ENCODE results near the gene TMEFF1.
A peak's percentile ranks its signal among the peaks of the same experiment; 100 is the strongest.

The TMEFF1 gene

DNA sequence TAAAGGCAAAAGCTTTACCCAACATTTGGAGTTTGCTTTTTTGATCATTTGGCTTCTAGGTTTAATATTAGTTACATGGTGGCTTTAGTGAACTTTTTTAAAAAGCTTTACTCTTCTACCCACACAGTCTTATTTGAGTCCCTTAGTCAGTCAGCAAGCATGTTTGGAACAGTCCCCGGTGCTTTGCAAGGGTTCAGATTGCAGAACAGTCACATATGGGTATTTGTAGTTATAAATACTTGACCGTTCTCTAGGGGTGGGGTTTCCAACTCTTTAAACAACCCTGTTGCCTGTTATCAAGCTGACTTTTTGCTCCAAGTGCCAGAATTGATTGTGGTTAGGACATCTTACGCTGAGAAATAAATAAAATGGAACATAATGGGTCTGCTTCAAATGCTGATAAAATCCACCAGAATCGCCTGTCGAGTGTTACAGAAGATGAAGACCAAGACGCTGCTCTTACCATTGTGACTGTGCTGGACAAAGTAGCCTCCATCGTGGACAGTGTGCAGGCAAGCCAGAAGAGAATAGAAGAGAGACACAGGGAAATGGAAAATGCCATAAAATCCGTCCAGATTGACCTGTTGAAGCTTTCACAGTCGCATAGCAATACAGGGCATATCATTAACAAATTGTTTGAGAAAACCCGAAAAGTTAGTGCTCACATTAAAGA lies 105.0 kb downstream of the TMEFF1 start, which contains the start of gene CAVIN4:
CAVIN4 (plus strand) TSS at position 304 of the 673 bp plus-strand sequence; CDS start at position 369, 65 bp downstream.
- DNase-seq: no peak

DNA sequence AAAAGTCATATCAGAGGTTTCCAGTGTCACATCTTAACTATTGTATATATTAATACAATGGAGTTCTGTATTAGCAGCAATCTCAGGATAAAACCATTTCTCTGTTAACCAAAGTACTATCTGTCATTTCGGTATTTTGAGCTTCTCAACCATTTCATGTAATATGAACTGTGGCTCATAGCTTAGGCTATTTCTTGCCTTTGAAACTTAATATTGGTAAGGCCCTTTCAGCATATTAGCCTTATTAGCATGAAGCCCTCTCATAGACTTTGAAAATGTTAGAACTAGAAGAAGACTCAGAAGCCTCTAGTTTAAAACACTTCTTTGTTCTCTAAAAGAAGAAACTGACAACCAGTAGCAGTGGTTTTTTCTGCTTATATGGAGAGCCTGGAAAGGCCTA lies 105.7 kb downstream of the TMEFF1 start:
- DNase-seq: no peak

DNA sequence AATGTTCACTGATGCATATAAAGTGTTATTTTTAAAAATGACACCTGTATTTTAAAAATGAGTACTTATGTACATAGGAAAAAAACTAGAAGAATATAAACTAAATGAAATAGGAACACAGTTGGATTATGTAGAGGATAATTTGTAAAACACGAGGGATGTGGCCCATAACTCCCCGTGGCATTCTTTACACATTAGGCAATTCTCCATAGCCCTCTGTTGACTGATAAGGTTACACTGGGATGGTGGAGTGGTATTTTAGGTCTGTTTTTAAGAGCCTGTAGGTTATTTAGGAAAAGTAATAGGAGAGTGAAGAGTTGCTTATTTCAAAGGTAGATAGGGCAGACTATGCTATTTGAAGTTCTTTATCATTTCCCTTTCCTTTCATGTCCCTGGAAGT lies 106.7 kb downstream of the TMEFF1 start:
- DNase-seq: no peak

DNA sequence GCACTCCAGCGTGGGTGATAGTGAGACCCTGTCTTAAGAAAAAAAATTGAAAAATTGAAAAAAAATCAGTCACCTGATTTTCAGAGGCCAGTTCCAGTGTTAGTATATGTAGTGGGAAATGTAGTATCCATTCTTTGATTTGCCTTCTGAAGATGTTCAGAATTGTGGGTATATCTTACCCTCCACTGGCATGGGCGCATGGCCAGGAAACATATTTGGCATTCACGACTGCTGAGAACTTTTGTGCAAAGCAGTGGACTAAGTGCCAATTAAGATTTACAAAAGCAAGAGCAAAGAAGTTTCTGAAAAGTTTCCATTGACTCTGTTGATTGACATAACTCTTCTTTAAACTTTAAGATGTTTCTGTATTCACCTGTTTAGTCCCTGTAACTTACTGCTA lies 107.3 kb downstream of the TMEFF1 start:
- no peak for DNase-seq

DNA sequence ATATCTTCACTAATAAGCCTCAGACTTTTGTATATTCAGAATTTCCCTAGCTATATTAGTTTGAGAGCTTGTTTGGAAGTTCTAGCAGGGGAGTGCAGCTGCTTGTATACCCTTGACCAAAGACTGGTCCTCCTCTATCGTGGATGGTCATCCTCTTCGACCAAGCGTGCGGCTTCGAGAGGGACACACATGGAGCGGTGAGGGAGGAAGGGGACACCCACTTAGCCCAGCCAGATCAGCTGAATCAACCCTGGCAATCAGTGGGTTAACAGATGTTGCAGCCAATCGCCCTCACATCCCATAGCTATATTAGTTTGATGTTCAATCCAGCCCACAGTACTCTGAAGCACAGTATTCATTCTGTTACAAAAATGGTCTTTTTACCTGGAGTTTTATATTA lies 108.1 kb downstream of the TMEFF1 start:
- DNase-seq: no peak

DNA sequence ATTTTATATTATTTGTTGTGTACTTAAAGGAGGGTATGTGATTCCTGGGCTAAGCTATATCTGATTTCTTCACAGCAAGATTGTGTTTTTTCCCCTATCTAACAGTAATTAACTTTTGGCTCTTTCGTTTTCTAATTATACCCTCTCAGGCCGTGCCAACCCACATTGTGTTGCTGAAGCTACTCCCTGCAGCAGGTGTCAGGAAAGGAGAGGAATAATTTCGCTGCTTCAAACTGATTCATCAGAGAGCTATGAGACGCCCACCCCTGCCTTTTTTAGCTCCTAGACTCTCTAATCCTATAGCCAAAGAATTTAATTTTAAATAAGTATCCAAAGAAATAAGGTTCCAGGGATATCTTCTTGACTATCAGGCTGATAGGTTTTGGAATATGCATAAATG lies 108.7 kb downstream of the TMEFF1 start:
- DNase-seq: no peak

DNA sequence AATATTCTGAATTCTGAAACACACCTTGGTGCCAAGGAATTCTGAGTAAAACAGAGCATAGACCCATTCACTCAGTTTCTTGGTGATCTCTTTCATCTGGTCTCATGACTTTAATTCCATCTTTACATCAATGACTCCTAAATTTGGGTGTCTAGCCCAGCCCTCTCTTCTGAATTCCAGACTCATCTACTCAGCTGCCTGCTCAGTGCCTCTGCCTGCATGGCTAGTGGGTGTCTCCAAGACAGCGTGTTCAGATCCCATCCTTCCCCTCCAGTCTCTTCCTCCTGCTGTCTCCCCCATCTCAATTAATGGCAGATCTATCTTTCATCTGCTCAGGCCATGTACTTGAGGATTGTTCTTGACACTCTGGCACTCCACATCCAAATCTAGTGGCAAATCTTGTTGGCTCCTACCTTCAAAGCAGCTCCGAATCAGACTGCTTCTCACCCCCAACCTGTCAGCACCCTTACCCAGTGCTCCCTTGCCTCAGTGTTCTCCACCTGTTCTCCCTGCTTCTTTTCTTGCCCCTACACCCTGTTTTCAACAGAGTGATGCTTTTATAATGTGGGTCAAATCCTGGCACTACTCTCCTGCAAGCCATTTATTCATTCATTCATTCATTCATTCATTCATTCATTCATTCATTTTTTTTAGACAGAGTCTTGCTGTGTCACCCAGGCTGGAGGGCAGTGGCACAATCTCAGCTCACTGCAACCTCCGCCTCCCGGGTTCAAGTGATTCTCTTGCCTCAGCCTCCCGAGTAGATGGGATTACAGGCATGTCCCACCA lies 110.3 kb downstream of the TMEFF1 start:
- DNase-seq: no peak

DNA sequence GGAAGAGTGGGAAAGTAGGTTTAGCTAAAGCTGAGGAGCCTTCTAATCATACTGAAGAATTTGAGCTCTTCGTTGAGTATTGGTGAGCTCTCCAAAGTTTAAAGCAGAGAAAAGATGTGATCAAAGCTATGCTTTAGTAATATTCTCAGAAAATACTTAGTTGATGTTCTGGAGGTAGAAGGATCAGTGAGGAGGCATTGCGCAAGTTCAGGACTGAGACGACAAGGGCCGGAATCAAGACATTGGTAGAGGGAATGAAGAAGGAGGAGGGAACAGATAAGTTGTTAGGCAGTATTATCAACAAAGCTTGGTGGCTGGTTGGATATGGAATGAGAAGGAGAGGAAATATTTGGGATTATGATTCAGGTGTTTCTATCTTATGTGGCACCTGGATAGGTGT lies 112.0 kb downstream of the TMEFF1 start:
- no peak for DNase-seq

DNA sequence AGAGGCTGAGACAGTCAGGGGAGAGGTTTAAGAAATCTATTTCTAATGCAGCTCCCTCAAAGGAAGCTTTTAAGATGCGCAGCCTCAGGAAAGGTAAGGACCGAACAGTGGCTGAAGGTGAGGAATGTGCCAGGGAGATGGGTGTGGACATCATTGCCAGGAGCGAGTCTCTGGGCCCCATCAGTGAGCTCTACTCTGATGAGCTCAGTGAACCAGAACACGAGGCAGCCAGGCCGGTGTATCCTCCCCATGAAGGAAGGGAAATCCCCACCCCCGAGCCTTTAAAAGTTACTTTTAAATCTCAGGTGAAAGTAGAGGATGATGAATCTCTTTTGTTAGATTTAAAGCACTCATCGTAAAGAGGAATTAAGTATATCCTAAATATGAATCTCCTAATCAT lies 113.1 kb downstream of the TMEFF1 start:
- no peak for DNase-seq

DNA sequence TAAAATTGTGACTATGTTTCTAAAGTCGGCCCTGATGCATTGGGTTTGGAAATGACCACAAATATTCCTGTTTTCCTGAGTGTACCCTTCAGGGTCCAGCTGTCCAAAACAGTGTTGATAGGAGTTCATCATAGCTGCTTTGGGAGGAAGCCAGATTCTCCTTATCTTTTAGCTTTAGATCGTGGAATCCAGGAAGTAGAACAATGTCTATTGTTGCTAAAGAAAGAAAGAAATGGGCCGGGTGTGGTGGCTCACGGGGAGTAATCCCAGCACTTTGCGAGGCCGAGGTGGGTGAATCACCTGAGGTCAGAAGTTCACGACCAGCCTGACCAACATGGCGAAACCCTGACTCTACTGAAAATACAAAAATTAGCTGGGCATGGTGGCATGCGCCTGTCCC lies 114.4 kb downstream of the TMEFF1 start:
- no peak for DNase-seq

DNA sequence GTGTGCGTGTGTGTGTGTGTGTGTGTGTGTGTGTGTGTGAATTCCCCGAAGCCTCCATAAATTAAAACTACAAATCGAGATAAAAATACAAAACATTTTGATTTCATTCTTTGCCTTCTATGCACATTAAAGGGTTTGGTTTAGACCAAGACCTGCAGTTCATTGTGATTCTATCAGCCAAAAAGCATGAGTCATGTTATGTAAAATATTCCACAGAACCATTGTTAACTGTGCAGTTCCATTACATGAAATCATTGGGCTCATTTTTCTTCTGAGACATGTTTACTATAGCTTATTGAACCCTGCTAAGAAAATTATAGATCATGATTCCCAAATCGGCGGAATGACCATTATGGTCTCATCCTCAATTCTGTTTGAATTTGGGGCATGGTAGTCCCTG lies 116.6 kb downstream of the TMEFF1 start:
- no peak for DNase-seq

DNA sequence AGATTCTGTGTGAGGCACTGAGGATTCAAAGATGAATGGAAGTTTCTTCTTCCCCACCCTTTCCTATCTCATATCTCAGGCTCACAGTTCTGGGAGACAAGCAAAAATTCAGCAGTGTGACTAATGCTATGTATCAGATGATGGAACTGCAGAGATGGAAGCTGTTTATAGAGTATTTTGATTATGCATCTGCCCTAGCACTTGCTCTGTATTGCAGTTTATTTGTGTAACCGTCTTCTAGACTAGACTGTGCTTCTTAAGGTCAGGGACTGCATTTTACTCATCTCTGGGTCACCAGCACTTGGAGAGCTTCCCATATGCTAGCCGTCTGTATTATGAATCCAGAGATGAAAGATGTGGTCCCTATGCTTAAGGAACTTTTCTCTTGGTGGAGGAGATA lies 117.5 kb downstream of the TMEFF1 start:
- no peak for DNase-seq

DNA sequence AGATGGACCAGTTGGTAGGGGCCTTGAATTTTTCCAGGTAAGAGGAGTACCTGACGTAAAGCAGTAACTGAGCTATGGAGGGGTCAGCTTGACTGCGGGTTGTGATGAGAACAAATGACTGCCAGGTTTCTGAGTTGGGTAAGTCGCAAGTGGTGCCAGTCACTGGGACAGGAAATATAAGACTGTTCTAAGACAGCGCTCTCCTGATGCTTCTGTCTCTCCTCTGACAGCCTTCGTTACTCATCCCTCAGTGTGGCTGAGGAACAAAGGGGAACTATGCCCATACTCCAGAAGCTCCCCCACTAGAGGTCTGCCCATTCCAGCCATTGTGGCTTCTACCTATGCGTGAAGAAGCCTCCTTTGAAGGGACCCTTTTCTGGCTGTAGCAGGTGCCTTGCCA lies 118.2 kb downstream of the TMEFF1 start:
- DNase-seq: no peak

DNA sequence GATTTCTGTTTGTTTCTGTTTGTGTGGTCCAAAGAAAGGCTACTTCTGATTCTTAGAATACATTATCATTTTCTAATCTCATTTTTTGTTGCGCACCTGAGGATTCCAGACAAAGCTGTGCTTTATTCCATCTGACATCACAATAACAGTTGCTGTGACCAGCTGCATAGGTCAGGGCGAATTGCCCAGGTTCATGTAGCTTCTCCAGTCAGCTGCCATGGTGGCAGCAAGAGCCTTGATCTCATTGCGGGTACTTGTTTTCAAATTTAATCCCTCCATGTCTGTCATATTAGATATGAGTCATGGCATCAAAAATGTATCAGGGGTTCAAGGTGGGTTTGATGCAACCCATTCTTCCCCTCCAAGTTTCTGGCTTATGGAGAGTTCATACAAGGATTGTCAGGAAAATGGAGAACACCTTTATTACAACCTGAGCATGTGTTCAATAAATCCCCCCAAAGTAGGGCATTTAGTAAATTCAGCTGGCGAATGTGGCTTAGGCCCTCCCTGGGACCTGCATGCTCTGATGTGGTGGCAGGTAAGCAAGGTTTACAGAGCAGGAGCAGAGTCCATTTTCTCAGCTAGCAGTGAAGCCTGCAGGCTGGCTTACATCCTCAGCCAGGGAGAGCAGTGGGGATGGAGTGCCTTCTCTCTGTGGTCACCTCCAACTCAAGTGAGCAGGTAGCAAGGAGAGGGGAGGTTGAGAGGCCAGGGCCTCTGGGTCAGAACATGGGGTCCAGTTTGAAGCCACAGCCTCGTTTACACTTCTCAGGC lies 118.9 kb downstream of the TMEFF1 start:
- no peak for DNase-seq

DNA sequence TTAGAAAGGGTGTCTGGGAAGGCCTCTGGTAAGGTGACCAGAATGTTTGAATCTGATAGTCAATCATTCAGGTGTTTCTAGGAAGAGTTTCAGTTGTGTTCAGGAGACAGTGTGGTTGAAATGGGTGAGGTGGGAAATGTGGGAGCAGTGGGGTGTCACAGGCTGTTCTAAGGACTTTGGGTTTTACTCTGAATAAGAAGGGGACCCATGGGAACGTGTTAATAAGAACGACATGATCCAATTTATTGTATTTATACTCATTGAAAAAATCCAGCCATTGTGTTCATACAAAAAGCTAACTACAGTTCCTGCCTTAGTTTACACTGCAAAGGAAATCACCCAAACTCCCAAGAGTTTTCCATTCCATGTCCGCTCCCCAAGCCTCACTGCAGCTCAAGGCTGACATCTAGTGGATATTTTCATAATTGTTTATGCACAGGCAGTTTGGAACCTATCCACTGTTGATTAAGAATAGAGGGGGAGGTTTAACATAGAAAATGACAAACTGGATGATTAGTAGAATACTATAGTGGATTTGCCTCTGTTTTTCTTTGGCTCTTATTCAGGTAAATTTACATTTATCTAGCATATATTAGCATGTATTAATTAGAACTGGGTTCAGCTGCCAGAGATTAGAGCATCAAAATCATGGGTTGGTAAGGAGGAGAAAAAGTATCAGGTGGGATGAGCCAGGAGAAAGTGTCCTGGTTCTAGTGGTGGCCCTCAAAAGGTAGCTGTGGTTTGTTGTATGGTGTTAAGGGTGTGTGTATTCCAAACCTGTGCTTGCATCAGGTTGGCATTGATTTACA lies 122.6 kb downstream of the TMEFF1 start:
- peak; percentile 56 for DNase-seq

DNA sequence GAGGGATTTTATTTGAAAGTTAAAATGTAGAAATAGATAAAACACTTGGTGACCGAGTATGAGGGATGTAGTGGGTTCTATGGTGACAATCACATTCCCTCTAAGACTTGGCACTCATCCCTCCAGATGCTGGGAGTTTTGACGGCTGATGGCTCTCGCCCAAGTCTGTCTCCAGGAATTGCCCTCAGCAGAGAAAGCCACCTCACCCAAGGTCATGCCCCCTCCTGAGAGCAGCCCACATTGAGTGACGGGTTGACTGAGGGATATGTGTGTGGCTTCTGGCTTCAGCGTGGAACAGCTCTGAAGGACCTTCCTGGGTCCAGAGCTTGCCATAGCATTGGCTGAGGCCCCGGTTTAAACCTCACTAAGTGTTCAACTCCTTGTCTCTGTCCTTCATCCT lies 124.3 kb downstream of the TMEFF1 start:
- DNase-seq: no peak

DNA sequence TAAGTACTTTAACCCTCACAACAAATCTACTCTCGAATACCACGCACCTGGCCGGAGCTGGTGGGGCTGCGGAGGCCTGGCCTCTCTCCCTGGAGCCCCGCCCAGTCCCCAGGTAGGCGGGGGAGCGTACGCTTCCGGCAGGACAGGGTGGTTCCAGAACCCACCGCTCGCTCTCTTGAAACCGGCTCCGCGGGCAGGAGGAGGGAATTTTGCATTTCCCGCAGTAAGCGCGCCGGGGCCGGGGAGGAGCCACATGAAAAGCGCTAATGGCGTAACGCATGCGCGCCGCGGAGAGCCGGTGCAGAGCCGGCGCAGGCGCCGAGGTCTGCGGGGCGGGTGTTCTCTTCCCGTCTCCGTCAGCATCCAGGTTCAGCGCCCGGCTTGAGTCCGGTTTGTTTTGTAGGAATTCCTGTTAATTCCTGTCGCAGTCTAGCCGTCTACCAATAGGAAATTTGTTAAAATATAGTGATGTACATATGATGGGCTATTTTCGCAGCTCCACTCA lies 125.7 kb downstream of the TMEFF1 start:
- DNase-seq: peak; percentile 85

DNA sequence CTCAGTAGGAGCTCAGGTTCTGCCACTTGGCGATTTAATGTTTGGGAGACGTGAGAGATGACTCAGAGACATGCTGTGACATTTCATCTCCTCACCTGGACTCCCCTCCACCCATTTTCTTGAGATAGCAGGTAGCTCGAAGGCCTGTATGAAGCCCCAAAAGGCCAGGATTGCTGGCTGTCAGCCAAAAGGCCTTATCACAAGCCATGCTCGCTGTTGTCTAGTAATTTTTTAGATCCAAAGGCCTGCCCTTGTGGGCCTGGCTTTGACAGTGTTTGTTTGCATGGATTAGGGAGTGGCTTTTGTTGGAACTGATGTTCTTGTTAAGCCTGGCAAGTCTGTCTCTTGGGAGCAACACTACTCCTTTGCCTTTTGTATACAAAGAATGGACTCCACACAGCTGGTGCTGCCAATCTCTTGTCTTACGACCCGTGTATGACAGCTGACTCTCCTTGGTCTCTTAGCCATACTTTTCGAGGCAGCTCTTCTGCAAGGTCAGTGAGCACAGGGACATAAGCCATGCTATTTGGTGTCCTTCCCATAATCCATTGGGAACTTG lies 127.7 kb downstream of the TMEFF1 start:
- peak; percentile 49 for DNase-seq

DNA sequence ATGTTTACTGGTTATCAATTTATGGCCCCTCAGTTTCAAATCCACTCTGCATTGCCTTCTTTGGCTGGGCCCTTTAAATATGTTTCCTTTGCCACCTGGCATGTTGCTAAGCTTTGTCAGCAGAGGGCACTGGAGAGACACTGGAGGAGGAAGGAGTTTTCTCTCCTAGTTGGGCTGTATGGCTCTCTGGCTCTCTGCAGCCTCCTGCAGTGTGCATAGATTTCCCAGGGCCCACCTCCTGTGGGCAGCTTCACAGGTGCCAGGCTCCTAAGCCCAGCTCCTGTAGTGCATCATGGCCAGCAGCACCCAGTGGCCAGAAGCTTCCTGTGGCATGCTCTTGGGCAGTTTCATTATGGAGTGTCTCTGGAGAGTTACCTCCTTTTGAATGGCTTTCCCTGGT lies 128.3 kb downstream of the TMEFF1 start:
- DNase-seq: no peak

DNA sequence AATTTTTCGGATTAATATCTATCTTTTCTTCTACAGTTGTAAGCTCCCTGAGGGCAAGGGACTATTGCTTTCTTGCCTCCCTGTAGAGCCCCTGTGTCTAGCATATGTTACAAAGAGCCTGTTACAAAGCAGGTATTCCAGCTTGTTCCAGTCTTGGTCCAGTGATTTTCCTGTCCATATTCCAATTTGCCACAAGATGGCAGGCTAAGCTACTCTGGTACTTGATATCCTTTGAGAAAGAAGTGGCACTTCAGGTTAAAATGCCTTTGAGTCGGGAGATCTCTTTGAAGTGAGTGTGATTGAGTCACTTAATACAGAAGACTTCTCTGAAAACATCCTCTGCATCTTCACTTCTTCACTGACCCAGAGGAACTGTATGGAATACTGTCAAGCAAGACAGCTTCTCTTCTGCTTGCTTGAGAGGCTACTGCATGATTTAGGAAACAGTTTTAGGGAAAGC lies 129.4 kb downstream of the TMEFF1 start:
- no peak for DNase-seq

DNA sequence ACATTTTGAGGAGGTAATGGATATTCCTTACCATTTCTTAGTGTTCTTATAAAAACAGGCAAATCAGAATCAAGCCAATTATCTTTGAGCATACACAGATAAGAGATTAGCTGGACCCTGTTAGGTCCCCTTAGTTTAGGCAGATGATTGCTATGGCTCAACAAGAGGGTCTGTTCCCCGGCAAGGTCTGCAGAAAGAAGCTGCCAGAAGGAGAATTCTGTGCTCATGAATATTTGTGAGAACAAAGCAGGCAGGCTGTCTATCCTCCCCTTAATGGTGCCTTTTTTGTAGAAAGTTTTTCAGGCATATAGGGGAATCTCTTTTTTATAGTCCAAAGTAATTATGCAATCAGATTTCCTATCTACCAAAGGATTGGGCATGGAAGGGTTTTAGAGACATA lies 132.5 kb downstream of the TMEFF1 start:
- no peak for DNase-seq

DNA sequence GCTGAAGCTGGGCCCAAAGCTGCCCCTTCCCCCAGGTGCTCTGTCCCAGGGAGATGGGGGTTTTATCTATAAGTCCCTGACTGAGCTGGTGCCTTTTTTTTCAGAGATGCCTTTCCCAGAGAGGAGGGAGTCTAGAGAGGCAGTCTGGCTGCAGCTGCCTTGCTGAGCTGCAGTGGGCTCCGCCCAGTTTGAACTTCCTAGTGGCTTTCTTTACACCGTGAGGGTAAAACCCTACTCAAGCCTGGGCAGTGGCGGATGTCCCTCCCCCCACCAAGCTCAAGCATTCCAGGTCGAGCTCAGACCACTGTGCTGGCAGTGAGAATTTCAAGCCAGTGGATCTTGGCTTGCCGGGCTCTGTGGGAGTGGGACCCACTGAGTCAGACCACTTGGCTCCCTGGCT lies 146.2 kb downstream of the TMEFF1 start:
- no peak for DNase-seq
